Dermis blood vessel endothelial cell (primary cell): Measurements from ENCODE around the gene RDX. TPM values are rescaled to one million over a fixed set of nuclear protein-coding genes. Genes with fewer than 3 reads are reported as not detected.
"Not testable (repeated sequence)": the region's sequence is repeated elsewhere in the genome, so short reads cannot be mapped to it uniquely, and the experiment has no call there.

Experiments
- DNase-seq: peaks from one replicate; pipeline ENCODE4 v3.0.0; 2010
- total RNA-seq: library from RNA; depleted of rRNA; stranded (reverse); fragments of >200 nt; gene quantifications from 2 replicates; pipeline ENCODE4 v1.2.3, GENCODE V29; 2014

Gene RDX
- total RNA-seq, 1 donor from 2014 or later: 166 TPM

- no peak for DNase-seq
These were observed 97.0 kb downstream of the RDX start for GRCh38 chr11:110199184-110199981.

DNA sequence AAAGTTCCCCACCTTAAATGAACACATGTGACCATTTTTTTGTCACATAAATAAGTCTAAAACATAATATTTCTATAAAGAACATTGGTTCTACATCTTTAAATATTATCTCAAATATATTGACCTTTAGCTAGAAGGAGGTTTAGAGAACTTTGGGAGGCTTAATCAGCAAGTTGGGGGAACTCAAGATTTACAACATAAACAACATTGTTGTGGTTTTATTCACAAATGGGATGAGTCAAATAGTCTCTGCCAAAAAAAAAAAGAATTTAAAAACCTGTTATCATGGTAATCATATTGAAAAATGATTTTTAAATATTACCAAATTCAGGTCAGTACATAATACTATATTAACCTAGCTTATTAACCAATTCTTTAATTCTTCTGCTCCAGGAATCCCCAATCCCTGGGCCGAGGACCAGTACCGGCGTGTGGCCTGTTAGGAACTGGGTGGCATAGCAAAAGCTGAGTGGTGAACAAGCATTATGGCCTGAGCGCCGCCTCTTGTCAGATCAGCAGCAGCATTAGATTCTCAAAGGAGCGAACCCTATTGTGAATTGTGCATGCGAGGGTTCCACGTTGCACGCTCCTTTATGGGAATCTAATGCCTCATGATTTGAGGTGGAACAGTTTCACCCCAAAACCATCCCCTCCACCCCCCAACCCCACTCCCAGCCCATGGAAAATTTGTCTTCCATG lies 98.2 kb downstream of the RDX start:
- no peak for DNase-seq

- DNase-seq: no peak
These were observed 99.5 kb downstream of the RDX start for GRCh38 chr11:110196884-110197420.

DNA sequence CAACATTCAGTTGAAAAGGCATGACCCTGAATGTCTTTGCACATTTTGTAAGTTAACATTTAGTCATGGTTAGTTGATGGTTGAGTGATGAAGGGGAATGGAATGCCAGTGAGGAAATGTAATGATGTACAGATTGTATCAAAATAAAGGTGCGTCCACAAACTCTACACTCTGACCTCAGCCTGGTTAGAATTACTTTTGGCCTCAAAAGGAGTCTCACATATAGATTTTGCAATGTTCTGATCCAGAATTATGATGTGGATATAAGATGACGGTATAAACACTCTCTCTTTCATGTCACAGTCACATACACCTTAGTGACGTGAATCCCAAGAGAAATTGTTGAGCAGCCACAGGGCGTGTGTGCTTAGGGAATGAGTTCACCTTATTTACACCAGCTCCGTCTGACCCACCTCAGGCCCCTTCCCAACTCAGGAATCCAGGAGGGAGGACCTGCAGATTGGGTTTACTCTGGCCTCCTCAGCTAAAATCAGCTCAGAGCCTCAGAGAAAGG lies 100.1 kb downstream of the RDX start:
- DNase-seq: peak; percentile 58

- peak; percentile 79 for DNase-seq
These were observed 102.1 kb downstream of the RDX start for GRCh38 chr11:110194211-110194766.

GRCh38 chr11:110192604-110193282 lies 103.7 kb downstream of the RDX start:
- not testable (repeated sequence) for DNase-seq

DNA sequence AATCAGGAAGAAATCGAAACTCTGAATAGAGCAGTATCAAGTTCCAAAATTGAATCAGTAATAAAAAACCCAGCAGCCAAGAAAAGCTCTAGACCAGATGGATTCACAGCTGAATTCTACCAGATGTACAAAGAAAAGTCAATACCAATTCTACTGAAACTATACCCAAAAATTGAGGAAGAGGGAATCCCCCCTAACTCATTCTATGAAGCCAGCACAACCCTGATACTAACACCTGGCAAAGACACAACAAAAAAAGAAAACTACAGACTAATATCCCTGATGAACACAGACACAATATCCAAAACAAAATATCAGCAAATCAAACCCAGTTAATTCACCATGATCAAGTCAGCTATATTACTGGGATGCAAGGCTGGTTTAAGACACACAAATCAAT lies 105.5 kb downstream of the RDX start:
- no peak for DNase-seq

- DNase-seq: no peak
These were observed 108.7 kb downstream of the RDX start for GRCh38 chr11:110187731-110188130.

DNA sequence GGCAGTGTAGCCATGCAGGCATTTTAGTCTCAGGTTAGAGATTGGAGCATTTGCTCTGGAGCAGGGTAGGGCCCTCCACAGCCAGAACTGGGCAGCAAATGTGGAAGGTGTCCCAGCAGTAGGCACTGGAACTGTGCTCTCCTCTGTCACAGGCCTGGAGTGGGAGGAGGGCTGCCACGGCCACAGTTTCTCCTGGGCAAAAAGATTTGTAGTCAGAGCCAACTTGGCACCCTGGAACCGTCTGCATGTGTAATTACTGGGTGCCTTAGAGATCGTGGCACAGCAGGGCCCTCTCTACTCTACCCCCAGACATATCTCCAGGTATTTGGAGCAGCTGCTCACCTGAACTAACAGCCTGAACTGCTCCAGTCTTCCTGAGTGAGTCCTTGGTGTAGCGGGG lies 109.5 kb downstream of the RDX start:
- no peak for DNase-seq

GRCh38 chr11:110186456-110186855 lies 110.0 kb downstream of the RDX start:
- no peak for DNase-seq

DNA sequence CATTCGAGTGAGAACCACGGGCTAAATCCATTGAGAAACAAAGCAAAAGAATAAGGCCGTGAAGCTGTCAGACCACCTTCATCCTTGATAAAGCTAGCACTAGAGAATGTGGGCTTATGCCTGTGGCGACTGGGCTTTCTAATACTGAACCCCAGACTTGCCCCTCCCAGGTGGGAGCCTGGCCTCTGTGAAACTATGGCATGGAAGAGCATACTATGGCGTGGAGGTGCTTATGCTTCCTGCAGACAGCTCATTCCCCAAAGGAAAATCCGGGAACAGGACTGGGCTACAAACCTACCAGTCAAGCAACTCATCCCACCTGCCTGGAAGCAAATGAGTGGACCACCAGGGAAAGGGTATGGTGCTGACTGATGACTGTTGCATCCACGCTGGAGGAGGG lies 110.8 kb downstream of the RDX start:
- no peak for DNase-seq

GRCh38 chr11:110185121-110185591 lies 111.3 kb downstream of the RDX start:
- DNase-seq: peak; percentile 60

DNA sequence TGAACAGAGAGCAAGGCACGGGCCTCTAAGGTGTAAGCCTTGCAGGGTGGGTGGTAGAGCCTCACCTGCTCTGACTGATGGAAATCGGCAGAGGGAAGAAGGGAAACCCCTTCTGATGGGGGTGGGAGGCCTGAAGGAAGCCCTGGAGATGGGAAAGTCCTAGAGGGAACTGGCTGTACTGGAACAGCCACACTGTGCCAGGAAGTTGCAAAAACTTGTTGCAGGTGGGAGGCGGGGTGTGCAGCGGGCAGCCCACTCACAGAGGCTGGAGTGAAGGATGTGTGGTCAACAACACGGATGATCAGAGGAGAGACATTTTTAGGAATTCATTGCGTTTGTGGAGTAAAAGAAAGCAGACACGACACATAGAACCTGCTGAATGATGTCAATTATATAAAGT lies 112.0 kb downstream of the RDX start:
- no peak for DNase-seq

GRCh38 chr11:110182886-110183285 lies 113.5 kb downstream of the RDX start:
- DNase-seq: no peak

GRCh38 chr11:110179064-110179463 lies 117.3 kb downstream of the RDX start:
- no peak for DNase-seq

GRCh38 chr11:110177086-110177456 lies 119.3 kb downstream of the RDX start:
- DNase-seq: no peak

DNA sequence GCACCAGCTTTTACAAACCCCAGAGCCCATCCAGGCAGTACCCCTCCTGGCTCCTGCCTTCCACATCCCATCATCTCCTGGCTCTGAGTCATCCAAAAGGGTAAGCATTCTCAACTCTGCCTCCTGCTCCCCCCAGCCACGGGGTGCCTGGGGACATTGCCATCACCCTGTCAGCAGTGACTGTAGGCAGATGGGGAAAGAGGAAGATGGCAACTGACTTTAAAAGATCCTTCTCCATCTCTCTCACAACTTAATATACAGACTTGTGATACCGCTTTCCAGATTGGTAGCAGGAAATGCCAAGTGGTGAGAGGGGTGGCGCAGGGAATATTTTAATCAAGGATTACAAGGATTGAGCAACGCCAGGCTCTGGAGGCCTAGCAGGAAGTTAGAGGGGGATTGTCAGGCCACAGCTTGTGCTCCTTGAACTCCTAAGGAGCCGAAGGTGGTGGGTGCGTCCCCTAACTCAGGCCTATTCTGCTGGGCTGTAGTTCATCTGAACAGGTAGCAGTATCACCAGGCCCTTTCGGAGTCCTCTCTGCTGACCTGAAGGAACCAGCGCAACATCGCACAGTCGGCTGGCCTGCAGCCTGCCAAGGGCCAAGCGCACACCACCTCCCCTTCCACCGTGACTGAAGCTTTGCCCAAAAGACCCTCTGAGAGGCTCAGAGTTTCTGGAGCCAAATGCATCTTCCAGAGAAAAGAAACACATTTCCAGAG lies 119.9 kb downstream of the RDX start:
- no peak for DNase-seq

GRCh38 chr11:110174645-110175310 lies 121.6 kb downstream of the RDX start:
- no peak for DNase-seq

DNA sequence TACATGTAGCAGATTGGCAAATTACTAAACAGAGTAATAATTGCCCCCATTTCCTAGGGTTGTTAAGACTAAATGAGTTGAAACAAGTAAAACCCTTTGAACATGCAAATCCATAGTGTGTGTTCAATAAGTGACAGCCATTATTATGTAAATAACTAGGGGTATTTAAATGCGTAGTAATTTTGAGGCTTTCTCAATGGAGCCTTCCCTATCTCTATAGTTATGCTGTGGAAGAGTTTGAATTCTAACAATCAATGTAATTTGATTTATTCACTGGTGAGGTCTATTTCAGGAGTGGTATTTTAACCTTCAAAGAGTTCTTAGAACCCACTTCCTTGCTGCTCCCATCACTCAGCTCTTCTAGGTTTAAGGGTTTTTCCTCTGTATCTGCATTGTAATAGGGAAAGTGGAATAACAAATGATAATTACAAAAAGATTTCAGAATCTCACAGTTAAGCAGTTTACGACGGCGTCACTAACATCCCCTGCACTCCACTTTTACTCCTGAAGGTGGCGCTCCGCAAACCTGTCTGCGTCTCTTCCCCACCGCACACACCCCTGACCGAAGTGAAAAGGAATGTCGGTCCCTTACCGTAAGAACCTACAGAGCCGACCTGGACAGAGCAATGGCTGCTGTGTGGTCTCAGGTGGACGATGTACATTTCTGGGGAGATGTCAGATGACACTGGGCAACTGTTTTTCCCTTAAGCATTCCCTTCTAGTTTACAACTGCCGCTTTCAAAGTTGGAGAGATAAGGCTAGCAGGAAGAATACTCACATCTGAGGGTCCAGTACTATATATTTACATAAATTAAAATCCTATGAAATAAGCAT lies 122.4 kb downstream of the RDX start:
- peak; percentile 89 for DNase-seq

DNA sequence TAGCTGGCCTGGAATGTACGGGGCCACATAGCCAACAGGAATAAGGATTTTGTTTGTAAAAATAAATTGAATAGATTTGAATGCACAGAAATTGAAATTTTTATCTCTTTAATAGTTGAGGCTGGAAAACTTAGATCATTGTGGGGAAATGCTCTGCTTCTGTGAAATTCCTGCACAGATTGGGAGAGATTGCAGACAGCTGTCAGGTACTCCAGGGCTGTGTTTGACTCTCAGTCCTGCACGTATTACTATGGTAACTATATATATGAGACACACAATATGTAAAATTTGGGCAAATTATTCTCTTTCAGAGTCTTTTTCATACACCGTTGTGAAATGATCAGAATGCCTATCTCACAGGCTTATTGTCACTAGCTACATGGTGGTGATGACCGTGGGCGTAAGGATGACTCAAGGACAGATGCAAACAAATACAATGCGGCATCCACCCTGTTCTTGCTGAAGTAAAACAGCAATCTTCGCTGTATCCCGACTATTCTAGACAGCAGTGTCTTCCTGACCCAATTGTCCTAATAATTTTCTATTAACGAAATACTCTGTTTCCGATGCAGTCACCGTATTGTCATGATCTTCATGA lies 123.8 kb downstream of the RDX start:
- DNase-seq: no peak
